GM10266 (cell line): Measurements from ENCODE around the gene ATG4D.
"Not testable (repeated sequence)": the region's sequence is repeated elsewhere in the genome, so short reads cannot be mapped to it uniquely, and the experiment has no call there.

Experiments
- DNase-seq: peaks from one replicate; pipeline ENCODE4 v3.0.0; 2012; ENCODE audit errors: extremely low spot score
- TF ChIP-seq, protein P1 (sequence below): IDR thresholded peaks from 2 replicates; pipeline ENCODE4 v1.5.1; 2012; ENCODE audit warnings: mild to moderate bottlenecking, low read depth; ENCODE audit not compliant: control insufficient read depth, insufficient read depth; ENCODE audit errors: missing control alignments

Gene ATG4D

DNA sequence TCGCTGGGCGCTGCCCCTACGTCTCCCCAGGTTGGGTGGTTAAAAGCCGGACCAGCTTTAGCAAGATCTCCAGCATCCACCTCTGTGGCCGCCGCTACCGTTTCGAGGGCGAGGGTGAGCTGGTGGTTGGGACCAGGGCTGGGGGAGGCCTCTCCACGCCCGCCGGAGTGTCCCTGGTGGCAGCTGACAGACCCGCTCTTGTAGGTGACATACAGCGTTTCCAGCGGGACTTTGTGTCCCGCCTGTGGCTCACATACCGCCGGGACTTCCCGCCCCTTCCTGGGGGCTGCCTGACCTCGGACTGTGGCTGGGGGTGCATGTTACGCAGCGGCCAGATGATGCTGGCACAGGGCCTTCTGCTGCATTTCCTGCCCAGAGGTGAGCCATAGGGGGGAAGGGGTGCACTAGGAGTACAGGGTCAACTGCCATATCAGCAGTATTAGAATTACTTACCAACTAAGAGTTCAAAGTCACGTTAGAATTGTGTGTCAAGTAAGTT lies 1.1 kb downstream of the ATG4D start:
- DNase-seq: peak; percentile 24
- TF ChIP-seq, protein P1, sequence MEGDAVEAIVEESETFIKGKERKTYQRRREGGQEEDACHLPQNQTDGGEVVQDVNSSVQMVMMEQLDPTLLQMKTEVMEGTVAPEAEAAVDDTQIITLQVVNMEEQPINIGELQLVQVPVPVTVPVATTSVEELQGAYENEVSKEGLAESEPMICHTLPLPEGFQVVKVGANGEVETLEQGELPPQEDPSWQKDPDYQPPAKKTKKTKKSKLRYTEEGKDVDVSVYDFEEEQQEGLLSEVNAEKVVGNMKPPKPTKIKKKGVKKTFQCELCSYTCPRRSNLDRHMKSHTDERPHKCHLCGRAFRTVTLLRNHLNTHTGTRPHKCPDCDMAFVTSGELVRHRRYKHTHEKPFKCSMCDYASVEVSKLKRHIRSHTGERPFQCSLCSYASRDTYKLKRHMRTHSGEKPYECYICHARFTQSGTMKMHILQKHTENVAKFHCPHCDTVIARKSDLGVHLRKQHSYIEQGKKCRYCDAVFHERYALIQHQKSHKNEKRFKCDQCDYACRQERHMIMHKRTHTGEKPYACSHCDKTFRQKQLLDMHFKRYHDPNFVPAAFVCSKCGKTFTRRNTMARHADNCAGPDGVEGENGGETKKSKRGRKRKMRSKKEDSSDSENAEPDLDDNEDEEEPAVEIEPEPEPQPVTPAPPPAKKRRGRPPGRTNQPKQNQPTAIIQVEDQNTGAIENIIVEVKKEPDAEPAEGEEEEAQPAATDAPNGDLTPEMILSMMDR: no peak

DNA sequence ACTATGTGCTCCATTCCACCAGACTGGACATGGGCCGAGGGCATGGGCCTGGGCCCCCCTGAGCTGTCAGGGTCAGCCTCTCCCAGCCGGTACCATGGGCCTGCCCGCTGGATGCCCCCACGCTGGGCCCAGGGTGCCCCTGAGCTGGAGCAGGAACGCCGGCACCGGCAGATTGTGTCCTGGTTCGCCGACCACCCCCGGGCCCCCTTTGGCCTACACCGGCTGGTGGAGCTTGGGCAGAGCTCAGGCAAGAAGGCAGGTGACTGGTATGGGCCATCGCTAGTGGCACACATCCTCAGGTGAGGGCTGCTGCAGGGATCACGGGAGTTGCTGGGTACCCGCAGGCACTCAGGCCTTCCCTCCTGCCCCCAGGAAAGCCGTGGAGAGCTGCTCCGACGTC lies 3.1 kb downstream of the ATG4D start:
- DNase-seq: peak; percentile 4
- TF ChIP-seq, protein P1: no peak

DNA sequence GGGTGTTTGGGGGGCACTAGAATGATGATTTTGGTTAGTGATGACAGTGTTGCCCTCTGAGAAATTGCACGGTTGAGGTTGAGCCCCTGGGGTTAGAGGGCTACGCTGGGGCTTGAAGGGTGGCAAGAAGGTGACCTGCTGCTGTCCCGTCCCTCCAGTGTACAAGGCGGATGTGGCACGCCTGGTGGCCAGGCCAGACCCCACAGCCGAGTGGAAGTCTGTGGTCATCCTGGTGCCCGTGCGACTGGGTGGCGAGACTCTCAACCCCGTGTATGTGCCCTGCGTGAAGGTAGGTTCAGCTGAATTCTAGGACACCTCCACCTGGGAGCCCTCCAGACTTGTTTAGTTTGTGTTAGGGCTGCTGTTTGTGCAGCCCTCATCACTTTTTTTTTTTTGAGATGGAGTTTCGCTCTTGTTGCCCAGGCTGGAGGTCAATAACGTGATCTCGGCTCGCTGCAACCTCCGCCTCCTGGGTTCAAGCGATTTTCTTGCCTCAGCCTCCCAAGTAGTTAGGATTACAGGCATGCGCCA lies 5.1 kb downstream of the ATG4D start:
- TF ChIP-seq, protein P1: no peak
- peak; percentile 6 for DNase-seq

DNA sequence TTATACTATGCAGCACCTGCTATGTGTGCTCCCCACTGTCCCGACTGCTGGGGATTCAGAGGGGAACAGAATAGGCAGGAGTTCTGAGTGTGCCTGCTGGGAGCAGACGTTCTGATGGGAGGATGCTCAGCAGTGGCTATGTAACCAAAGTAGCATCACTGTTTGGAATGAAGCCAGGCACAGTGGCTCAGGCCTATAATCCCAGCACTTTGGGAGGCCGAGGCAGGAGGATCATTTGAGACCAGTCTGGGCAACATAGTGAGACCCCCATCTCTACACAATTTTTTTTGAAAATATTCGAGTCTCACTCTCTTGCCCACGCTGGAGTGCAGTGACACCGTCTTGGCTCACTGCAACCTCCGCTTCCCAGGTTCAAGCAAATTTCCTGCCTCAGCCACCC lies 6.0 kb downstream of the ATG4D start:
- DNase-seq: no peak
- TF ChIP-seq, protein P1: no peak

DNA sequence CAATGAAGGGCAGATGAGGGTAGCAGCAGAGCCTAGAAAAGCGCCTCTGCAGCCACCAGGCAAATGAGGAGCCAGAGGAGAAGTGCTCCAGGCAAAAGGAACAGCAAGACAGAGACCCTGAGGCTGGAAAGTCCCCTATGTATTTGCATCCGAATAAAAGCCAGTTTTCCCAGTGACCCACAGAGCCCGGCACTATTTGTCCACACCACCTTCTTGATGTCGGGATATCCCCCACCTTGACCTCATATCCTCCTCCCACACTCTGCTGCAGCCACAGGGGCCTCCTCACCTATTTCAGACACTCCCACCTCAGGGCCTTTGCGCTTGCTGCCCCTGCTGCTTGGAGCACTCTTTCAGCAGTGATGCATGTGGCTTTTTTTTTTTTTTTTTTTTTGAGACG lies 6.6 kb downstream of the ATG4D start:
- TF ChIP-seq, protein P1: no peak
- DNase-seq: peak; percentile 25

DNA sequence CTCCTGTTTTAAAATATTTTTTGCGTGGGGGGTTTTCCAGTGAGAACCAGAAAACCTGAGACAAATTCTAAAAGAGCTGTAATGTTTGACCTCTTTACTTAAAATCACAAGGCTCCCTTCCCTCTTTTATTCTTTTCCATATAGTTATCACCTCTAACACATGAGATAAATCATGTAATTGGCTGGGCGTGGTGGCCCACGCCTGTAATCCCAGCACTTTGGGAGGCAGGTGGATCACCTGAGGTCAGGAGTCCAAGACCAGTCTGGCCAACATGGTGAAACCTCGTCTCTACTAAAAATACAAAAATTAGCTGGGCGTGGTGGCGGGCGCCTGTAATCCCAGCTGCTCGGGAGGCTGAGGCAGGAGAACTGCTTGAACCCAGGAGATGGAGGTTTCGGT lies 7.3 kb downstream of the ATG4D start:
- not testable (repeated sequence) for DNase-seq

DNA sequence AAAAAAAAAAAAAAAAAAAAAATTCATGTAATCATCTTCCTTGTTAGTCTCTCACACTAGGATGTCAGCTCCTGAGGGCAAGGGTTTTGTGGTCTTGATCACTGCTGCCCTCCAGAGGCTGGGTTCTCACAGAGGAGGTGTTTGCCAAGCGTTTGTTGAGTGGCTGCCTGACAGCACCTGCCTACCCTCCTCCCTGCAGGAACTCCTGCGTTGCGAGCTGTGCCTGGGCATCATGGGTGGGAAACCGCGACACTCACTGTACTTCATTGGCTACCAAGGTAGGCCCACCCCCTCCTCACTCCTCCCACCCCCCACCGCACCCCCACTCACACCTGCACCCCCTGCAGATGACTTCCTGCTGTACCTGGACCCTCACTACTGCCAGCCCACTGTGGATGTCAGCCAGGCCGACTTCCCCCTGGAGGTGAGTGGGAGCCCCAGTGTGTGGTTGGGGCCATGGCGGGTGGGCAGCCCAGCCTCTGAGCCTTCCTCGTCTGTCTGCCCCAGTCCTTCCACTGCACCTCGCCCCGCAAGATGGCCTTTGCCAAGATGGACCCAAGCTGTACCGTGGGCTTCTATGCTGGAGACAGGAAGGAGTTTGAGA lies 8.1 kb downstream of the ATG4D start:
- TF ChIP-seq, protein P1: peak; percentile 17
- no peak for DNase-seq

DNA sequence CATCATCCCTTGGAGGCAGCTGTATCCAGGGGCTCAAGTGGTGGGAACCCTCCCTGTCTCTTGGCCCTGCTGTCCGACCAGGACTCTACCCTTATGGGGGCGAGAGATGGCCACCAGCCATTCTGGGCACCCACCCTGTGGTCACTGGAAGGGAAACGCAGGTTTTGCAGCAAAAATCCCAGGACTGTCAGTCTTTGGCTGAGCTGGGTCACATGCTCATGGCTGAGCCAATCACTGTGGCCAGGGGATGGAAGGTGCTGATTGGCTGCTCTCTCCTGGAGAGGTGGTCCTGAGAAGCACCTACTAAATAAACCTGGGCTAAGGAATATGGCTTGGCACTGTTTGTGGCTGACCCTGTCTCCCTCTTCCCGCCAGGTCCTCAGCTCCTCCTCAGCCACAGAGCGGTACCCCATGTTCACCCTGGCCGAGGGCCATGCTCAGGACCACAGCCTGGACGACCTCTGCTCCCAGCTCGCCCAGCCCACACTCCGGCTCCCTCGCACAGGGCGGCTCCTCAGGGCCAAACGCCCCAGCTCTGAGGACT lies 8.9 kb downstream of the ATG4D start:
- DNase-seq: no peak
- TF ChIP-seq, protein P1: no peak
